Muscle of back (tissue), 11 donors: ENCODE data around the gene S100A9. TPM values are rescaled to one million over a fixed set of nuclear protein-coding genes. Genes with fewer than 3 reads are reported as not detected.
A peak's percentile ranks its signal among the peaks of the same experiment; 100 is the strongest.

Source experiments
- DNase-seq, 3 donors: peaks; one replicate each; pipeline versions ENCODE4 v3.0.0 to v3.0.0-alpha.2; 2013
- polyA plus RNA-seq, 10 donors: library from polyadenylated mRNA; unstranded; fragments of 120-200 nt; gene quantifications; one replicate each; pipeline ENCODE4 v1.2.1, GENCODE V29; 2013; ENCODE audit not compliant: insufficient read length in 10 of 10

The S100A9 gene
- polyA plus RNA-seq, 10 donors = 9.4 to 40.7 (median 25.4) TPM

- no peak for DNase-seq
Observed at GRCh38 chr1:153387785-153388184, 30.1 kb downstream of the S100A9 start.

DNA sequence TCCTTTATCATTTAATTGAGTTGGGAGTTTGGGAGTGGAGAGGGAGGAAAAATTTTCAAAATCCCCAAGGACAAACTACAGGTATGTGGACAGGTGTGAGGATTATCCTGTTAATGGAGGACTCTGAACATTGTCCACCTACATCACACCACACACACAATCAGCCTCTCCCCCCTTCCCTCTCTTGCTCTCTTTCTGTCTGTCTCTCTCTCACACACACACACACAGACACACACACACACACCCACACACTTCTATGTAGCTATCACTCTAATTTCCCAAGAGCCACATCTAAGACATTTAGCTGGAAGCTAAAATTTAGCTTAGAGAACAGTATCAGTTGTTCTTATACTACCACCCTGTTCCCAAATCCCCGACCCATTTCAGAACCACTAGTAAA is 31.7 kb downstream of the S100A9 start:
- DNase-seq = no peak

- no peak for DNase-seq
Observed at GRCh38 chr1:153389973-153390879, 32.6 kb downstream of the S100A9 start.

GRCh38 chr1:153390938-153391710 is 33.5 kb downstream of the S100A9 start, which contains the start of gene S100A8:
TSS of gene S100A8 (minus strand) at chr1:153391073. CDS start at chr1:153390535, 538 bp downstream.
- peak; percentile 6 to 28 (median 21) for DNase-seq

DNA sequence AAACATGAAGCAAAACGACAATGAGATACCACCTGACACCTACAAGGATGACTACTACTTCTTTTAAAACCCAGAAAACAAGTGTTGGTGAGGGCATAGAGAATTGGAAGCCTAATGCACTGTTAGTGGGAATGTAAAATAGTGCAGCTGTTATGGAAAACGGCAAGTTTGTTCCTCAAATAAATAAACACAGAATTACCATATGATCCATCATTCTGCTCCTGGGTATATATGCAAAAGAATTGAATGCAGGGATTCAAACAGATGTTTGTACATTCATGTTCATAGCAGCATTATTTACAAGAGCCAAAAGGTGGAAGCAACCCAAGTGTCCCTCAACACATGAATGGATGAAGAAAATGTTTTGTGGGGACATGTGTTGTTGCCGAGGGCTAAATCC is 34.6 kb downstream of the S100A9 start:
- DNase-seq = no peak

DNA sequence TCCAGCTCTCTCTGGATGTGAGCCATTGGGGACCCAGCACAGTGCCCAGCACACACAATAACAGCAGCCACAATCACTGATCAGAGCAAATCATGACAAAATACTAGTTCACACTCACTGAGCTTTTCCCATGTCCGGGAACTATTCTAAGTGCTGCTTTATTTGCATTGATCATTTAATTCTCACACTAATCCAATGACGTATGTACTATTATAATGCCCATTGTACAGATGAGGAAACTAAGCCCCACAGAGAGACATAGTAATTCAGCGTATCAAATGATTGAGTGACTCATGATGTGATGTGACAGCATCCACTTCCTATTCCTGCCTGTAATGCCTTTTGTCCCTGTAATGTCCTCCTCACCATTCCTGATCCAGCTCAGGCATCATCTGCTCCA is 35.2 kb downstream of the S100A9 start:
- DNase-seq = no peak

GRCh38 chr1:153393926-153394325 is 36.3 kb downstream of the S100A9 start:
- no peak for DNase-seq

DNA sequence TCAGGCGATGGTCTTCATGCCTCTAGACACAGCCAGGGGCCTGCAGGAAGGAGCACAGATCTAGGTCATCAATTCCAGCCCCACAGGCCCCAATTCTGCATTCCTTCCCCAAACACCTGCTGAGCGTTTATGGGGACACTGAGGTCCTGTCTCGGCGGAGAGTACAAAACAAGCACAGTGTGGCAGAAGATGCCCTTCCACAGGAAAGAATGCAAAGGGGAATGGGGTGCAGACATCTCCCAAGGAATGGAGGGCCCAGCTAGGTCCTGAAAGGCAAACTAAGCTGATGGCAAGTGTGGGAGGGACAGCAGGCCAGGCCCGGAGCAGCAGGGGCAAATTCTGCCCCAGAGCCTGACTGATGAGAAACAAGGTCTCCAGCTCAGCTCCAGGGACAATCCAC is 36.7 kb downstream of the S100A9 start:
- DNase-seq = no peak

DNA sequence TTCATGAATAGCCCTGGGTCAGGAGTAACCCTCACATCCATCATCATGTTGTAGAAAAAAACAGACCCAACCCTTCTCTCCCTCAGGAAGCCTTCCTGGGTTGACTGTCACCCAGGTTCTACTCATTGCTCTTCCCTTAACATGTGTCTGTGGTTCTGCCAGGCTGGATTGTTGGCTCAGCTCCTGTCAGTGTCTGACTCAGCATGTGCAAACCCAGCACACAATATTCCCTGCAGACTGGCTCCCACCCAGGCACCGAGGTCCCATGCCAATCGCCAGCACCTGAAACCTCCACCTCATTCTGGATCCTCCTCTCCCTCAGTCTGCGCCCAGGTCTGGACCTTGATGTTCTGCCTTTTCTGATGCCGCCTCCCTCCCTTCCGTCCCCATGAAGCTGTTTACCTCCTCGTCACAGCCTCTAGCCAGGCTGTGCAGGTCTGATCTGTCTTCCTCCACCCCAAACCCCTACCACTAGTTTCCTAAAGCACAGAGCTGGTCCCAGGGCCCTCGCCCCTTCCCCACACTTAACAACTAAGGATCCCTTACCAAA is 37.6 kb downstream of the S100A9 start:
- DNase-seq = no peak

DNA sequence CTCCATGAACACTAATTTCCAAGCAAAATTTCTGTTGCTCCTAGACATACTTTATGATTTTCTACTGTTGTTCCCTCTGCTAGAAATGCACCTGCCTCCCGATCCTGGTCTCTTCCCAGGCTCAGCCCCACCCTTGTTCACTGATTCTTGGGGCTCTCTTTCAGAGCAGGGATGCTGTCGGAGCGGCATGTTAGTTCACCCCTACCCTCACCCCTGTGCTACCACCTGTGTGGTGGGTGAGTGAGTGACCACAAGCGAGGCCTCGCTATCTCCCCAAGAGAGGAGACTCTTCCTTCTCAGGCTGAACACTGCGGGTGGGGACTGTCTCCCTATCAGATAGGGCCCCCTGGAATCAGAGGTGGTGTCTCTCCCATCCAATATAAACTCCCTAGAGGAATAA is 38.1 kb downstream of the S100A9 start:
- no peak for DNase-seq

- DNase-seq = no peak
Observed at GRCh38 chr1:153396461-153396860, 38.8 kb downstream of the S100A9 start.

- DNase-seq = no peak
Observed at GRCh38 chr1:153397051-153397923, 39.6 kb downstream of the S100A9 start.

GRCh38 chr1:153397924-153398651 is 40.4 kb downstream of the S100A9 start:
- DNase-seq = no peak

DNA sequence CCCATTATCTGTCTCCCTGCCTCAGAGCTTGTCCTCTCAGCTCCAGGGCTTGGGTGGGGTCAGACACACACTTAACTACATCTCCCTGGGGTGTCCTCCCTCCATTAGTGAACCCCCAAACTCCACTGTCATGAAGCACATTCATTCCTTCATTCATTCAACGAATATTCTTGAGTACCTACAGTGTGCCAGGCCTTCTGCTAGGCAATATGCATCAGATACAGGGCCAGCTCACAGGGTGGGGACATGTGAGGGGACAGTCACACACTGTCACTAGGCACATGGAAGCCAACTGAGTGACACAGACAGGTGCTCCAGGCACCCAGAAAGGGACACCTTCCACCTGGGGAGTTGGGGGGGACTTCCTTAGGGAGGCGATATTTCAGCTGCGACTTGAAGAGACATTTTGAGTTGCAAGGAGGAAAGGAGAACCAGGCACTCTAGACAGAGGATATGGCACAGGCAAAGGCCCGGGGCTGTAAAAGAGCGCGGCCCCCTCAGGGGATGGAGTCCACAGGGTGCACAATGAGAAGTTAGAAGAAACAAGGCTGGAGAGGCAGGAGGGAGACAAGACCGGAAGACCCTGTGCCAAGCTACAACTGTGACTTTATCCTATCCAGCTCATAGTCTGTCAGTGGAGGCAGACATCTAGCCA is 41.9 kb downstream of the S100A9 start:
- no peak for DNase-seq

DNA sequence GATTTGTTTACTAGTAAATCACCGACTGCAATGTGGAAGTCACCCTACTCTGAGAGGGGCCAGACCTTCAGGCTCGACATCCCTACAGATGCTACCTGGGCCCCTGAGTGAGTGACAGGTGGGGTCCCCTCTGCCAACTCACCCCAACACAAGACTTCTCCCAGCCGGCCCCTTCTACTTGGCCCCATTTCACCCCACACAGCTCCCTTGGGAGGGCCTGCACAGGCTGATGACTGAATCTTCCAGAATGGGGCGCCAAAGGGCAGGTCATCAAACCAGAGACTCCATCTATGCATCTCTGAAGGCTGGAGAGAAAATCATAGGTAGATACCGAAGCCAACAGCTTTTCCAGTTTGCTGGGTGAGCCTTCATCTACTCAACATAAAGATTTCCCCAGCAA is 42.6 kb downstream of the S100A9 start:
- DNase-seq = no peak

- DNase-seq = no peak
Observed at GRCh38 chr1:153401461-153401860, 43.8 kb downstream of the S100A9 start.

GRCh38 chr1:153402226-153402625 is 44.6 kb downstream of the S100A9 start:
- no peak for DNase-seq

DNA sequence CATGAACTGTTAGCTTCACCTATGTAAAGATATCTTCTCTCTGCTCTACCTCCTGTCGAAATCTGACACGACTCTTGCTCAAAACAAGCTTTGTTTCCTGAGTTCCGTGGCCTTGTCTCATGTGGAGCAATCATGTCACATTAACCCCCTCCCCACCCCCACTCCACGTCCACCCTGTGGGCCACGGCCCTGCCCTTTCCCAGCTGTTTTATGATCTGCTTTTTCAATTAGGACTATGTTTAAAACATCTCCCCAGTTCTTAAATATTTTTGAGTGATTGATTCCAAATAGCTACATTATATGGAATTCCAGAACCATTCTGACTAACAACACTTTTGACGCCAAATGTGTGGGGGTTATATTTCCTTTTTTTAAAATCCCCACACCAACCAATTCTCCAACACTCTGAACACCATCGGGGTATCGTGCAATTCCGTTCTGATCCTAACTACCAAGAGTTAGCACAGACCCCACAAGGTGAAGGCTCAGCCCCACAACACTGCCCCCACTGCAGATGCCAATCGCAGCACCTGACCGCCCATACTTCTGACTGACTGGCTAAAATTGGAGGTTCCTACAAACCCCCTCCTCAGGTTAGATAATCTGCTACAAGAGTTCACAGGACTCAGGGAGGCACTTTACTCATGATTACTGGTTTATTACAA is 45.9 kb downstream of the S100A9 start:
- DNase-seq = no peak

DNA sequence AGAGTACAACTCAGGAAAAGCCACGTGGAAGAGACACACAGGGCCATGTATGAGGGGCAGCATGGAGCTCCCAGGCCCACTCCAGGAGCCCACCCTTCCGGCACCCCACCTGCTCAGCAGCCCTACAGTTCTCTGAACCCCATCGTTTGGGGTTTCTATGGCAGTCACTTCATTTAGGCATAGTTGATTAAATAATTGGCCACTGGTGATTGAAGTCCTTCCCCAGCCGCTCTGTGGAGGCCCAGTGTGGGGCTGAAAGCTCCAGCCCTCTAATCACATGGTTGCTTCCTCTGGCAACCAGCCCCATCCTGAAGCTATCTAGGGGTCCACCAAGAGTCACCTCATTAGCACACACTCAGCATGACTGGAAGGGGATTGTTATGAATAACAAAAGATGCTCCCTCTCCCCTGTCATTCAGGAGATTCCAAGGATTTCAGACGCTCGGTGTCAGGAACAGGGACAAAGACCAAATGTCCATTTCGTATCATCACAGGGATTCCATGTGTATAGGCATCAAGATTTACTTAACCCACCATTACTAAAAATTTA is 46.5 kb downstream of the S100A9 start:
- DNase-seq = no peak
